HG03342 (cell line): Measurements from ENCODE around the gene DDX41.

Source experiments
- ATAC-seq: cut with Tn5 transposase; IDR thresholded peaks from one replicate; pipeline ENCODE4 v1.9.1; 2021; ENCODE audit warnings: mild to moderate bottlenecking, moderate library complexity; ENCODE audit not compliant: unreplicated experiment

Gene DDX41

DNA sequence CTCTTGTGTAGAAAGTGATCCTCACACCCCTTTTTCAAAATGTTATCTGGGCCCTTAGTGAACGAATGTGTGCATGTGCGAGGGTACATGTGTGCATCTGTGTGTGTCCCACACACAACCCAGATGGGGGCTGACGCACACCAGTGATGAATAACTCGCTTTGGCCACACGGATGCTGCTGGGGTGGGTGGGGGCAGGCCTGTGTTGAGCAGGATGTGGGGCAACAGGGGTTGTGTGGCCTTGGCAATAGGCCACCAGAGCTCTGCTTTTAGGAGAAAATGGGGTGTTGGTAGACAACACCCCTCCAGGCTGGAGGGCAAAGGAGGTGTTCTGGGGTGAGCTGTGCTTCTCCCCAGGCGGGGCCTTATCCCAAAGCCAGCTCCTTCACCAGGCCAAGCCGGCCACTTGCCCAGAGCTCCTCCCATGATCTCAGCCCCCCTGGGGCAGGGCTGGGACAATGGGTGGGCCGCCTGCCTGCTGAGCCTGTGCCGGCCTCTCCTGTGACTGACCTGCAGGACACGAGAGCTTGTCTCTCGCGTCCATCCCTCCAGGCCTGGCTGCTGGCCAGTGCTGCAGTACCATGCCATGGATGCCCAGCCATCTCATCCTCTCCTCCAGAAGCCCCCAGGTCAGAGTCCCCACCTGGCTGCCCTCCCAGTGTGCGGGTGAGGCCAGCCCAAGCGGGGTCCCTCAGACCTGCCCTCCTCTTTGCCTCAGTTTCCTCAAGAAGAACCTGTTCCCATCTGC lies 45.0 kb downstream of the DDX41 start:
- no peak for ATAC-seq

DNA sequence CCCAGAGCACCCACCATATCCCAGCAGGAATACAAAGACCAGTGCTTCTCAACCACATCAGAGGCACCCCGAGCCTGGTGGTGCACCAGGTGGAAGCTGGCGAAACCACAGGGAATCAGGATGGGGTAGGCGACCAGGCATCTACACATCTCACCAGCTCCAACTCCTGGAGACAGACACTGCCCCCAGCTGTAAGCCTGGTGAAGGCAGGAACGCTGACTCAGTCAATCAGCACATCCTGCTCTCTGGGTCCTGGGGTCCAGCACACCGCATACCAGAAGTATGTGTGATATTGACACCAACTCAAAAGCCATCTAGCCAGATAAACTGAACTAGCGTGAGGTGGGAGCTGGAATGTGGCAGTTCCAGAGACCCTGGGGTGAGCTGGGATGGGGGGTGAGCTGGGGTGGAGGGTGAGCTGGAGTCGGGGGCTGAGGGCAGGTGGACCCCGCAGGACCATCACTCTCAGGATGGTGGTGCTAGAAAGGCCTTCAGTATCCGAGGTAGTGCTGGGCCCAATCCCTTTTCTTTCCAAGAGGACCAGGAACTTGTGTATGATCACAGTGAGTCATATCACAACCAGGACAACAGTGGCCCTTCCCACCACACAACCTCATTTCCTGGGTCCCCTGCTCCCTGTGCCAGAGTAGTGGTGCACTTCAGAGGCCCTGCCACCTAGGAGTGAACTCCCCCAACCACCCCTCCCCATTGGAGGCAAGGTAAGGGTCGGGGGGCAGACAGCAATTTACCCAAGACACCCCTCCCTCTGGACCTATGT lies 45.8 kb downstream of the DDX41 start:
- no peak for ATAC-seq

DNA sequence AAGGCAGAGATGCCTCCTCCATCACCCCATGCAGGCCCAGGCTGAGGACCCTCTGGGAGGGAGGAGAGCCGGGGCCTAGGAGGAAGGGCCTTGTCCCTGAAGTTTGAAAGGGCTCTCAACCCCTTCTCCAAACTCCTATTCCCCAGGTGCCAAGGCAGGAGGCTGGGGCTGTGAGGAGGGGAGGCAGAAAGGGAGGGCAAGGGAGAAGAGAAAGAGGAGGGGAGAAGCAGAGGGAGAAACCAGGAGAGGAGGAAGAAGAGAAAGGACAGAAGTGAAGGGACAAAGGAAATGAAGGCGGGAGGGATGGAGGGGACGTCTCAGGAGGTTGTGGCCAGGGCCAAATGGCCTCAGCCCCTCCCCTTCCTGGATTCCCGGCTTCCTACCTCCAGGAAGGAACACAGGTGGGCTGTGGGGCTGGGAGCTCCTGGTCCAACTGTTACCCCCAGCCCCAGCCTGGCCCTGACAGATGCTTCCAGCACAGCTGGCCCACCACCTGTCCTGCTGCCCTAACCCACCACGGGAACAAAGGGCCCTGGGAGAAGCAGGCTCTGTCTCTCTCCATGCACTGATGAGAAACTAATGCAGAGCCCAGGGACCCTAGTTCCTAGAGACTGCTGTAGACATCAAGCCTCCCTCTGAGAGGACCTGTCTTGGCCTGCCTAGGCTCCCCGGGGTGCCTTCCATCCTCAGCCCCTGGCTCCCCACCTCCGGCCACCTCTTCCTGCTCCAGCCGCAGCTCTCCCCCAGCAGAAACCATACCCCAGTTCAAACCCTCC lies 46.8 kb downstream of the DDX41 start:
- no peak for ATAC-seq

DNA sequence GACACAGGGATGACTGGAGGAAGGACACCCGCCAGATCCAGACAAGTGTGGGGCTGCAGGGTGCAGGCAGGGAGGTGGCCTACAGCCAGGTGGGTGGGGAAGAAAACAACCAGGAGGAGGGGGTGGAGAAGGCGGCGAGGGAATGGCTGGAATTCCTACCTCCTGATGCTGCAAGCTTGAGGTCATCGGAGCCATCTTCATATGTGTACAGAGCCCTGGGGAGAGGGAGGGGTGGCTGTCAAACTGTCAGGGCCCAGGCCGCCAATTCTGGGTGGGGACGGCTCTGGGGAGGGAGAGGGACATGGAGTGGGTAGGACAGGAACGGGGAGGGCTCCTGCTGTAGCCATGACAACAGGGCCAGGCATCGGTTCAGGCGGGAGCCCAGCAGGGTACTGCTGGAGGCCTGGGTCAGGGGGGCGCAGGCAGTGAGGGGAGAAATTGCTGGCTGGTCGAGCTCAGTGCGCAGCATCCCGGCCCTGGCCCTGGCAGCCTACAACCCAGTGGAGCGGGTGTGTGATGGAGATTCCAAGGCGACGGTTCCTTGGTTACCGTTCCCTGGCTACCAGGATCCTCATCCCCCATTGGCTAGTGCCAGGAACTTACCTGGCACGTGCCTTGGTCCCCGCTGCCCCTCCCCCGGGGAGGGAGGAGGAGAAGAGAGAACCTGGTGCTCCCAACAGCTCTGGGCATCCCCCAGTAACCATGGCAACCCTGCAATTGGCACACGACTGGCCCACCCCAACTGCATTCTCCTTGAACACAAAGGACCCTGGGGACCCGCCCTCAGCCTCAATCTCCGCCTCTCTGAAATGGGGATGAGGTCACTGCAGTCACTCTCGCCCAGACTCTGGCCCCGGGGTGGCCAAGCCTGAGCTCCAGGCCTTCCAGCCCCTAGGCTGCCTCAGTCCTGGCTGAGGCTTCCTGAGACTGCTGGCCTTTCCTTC lies 47.8 kb downstream of the DDX41 start:
- no peak for ATAC-seq

DNA sequence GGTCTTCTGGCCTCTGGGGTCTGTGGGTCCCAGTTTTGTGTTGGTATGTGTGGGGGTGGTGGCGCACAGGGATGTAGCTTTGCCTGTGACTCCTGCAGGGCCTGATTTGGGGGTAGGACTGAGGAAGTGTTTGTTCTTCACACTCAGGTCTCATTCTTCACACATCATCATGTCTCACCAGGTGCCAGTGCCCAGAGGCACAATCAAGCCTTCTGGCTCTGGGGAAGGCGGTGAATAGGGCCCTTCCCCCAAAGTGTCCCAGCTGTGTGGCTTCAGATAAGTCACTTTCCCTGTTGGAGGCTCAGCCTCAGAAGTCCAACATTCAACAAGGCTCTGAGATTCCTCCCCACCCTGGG lies 48.5 kb downstream of the DDX41 start:
- ATAC-seq: no peak

DNA sequence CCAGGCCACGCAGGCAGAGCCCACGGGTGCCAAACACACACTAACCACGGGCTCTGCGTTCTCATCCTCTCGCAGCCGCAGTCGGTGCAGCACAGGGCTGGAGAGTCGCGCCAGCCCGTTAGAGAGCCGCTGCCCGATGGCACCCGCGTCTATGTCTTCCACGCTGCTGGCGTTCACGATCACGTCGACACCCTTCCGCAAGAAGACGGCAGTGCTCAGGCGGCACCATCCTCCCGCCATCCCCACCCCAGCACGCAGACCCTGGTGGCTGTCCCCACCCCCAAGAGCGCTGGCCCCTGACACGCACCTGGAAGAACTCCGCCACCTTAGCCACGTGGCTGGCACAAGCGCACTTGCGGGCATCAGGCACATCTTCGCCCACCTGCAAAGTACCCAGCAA lies 49.3 kb downstream of the DDX41 start:
- no peak for ATAC-seq

DNA sequence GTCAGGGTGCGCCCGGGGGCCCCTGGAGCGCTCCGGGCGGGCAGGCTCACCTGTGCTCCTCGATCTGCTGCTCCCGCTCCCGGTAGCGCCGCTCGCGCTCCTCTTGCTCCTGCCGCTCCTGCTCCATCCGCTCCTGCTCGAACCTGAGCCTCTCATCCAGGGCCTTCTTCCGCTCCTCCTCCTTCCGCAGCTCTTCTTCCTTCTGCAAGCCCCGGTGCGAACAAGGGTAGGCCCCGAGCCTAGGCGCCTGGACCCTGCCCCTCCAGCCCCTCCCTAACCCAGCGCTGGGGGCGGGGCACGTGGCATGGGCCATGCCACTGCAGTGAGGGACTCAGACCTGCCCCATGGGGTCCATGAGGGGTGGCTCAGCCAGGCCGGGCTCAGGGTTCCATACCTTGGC lies 49.9 kb downstream of the DDX41 start:
- ATAC-seq: no peak

DNA sequence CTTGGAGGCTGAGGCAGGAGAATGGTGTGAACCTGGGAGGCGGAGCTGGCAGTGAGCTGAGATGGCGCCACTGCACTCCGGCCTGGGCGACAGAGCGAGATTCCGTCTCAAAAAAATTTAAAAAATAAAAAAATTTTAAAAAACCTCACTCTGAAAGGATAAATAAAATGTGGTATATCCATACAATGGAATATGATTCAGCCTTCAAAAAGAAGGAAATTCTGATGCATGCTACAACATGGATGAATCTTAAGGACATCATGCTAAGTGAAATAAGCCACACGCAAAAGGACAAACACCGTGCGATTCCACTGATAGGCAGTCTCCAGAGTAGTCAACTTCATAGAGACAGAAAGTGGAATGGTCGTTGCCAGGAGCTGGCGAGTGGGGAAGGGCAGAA lies 51.7 kb downstream of the DDX41 start:
- ATAC-seq: no peak

DNA sequence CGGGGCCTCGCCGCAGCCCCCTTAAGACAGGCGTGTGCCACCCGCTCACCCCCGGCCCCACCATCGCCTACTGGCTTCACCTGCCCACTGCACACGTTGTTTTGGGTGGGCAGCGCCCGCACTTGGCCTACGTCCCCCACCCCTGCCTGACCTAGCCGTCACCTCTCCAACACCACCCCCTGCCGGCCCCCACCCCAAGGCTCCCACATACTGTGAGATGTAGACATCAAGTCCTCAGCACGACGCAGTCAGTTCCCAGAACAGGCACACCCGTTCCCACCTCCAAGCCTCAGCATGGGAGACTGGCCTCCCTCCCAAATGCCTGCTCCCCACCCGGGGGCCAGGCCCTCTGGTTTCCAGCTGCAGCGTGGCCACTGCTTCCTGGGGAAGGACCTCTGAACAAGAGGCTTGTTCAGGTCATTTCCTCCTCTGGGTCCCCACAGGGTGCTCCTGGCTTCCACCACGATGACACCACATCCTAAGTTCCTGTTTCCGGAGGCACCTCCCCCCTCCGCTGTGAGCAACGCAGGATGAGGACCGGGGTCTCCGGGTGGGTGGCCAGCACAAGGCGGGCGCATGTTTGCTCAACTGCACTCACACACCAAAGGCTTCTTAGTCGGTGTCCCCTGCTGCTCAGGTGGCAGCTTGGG lies 54.6 kb downstream of the DDX41 start:
- no peak for ATAC-seq
